Nephron progenitor cell (in vitro differentiated cells): Measurements from ENCODE around the gene CDH8.

ENCODE experiments used
- DNase-seq: peaks from one replicate; pipeline ENCODE4 v3.0.0; 2021
- H3K27ac Mint-ChIP-seq: 2 replicates; pipeline ENCODE4 v1.8.0; 2021; ENCODE audit warnings: mild to moderate bottlenecking, moderate library complexity, mixed read lengths
- H3K27me3 Mint-ChIP-seq: 2 replicates; pipeline ENCODE4 v1.8.0; 2021; ENCODE audit warnings: mild to moderate bottlenecking, low read depth, mixed read lengths; ENCODE audit not compliant: poor library complexity
- H3K36me3 Mint-ChIP-seq: 2 replicates; pipeline ENCODE4 v1.8.0; 2021; ENCODE audit warnings: low read depth, mixed read lengths
- H3K4me1 Mint-ChIP-seq: 2 replicates; pipeline ENCODE4 v1.8.0; 2021; ENCODE audit warnings: mixed read lengths
- H3K4me3 Mint-ChIP-seq: 2 replicates; pipeline ENCODE4 v1.8.0; 2021; ENCODE audit warnings: mild to moderate bottlenecking, moderate library complexity, mixed read lengths
- H3K9me3 Mint-ChIP-seq: 2 replicates; pipeline ENCODE4 v1.8.0; 2021; ENCODE audit warnings: mild to moderate bottlenecking, moderate library complexity, mixed read lengths
- CTCF ChIP-seq: fragments of 200-600 bp; sonication (generic); IDR thresholded peaks from 2 replicates; pipeline ENCODE4 v1.5.0; 2021; ENCODE audit warnings: antibody characterized with exemption

CDH8 gene

GRCh38 chr16:61887903-61888302, 148.3 kb downstream of the CDH8 start:
- Mint-ChIP-seq H3K4me3 (no peak overlapping the region), H3K36me3 (peaks cover 16% of the 10 kb centered on the region), H3K4me1 (no peaks in the 10 kb centered on the region), H3K9me3 (peaks cover 12% of the 10 kb centered on the region), H3K27ac (peak overlapping the region; percentile 27), H3K27me3 (no peaks in the 10 kb centered on the region)
- no peak for TF ChIP-seq CTCF
- no peak for DNase-seq

- H3K4me3 Mint-ChIP-seq: no peak overlapping the region
- no peaks in the 10 kb centered on the region for H3K27me3 Mint-ChIP-seq
- H3K36me3 Mint-ChIP-seq: peaks cover 20% of the 10 kb centered on the region
- no peak for DNase-seq
- H3K4me1 Mint-ChIP-seq: no peaks in the 10 kb centered on the region
- H3K27ac Mint-ChIP-seq: no peak overlapping the region
- TF ChIP-seq CTCF: no peak
- H3K9me3 Mint-ChIP-seq: peaks cover 12% of the 10 kb centered on the region
Observed at GRCh38 chr16:61885343-61885742, 150.9 kb downstream of the CDH8 start.

GRCh38 chr16:61879306-61879705, 156.9 kb downstream of the CDH8 start:
- no peaks in the 10 kb centered on the region for H3K9me3 Mint-ChIP-seq
- no peak overlapping the region for H3K27ac Mint-ChIP-seq
- peaks cover 8% of the 10 kb centered on the region for H3K36me3 Mint-ChIP-seq
- DNase-seq: no peak
- H3K4me3 Mint-ChIP-seq: no peak overlapping the region
- H3K27me3 Mint-ChIP-seq: no peaks in the 10 kb centered on the region
- H3K4me1 Mint-ChIP-seq: no peaks in the 10 kb centered on the region
- TF ChIP-seq CTCF: no peak

GRCh38 chr16:61877436-61877835, 158.8 kb downstream of the CDH8 start:
- Mint-ChIP-seq H3K27ac (no peak overlapping the region), H3K4me1 (no peaks in the 10 kb centered on the region), H3K9me3 (no peaks in the 10 kb centered on the region), H3K4me3 (no peak overlapping the region), H3K36me3 (peaks cover 8% of the 10 kb centered on the region), H3K27me3 (no peaks in the 10 kb centered on the region)
- DNase-seq: no peak
- no peak for TF ChIP-seq CTCF

- DNase-seq: no peak
- no peaks in the 10 kb centered on the region for H3K9me3 Mint-ChIP-seq
- no peak for TF ChIP-seq CTCF
- H3K36me3 Mint-ChIP-seq: no peaks in the 10 kb centered on the region
- H3K27me3 Mint-ChIP-seq: no peaks in the 10 kb centered on the region
- H3K4me1 Mint-ChIP-seq: no peaks in the 10 kb centered on the region
- H3K27ac Mint-ChIP-seq: no peak overlapping the region
- no peak overlapping the region for H3K4me3 Mint-ChIP-seq
Observed at GRCh38 chr16:61872778-61873119, 163.5 kb downstream of the CDH8 start.

- no peak for DNase-seq
- H3K27ac Mint-ChIP-seq: no peak overlapping the region
- no peaks in the 10 kb centered on the region for H3K27me3 Mint-ChIP-seq
- H3K9me3 Mint-ChIP-seq: no peaks in the 10 kb centered on the region
- H3K36me3 Mint-ChIP-seq: no peaks in the 10 kb centered on the region
- TF ChIP-seq CTCF: no peak
- H3K4me3 Mint-ChIP-seq: no peak overlapping the region
- H3K4me1 Mint-ChIP-seq: no peaks in the 10 kb centered on the region
Observed at GRCh38 chr16:61871837-61872777, 164.1 kb downstream of the CDH8 start.
